K562 (cell line): ENCODE measurements around the gene ATP5ME.

Source experiments
- BRD4 ChIP-seq: fragments of 200-600 bp; sonication (generic); IDR thresholded peaks from 2 replicates; pipeline ENCODE4 v1.6.1; 2017; ENCODE audit warnings: inconsistent platforms
- CTCF ChIP-seq, 3 experiments: IDR thresholded peaks in 2 of 3; conservative IDR thresholded peaks in 1 of 3; 2 replicates each; pipeline ENCODE4 v1.5.1; 2011 to 2012; ENCODE audit warnings: low read length in 3 of 3, mild to moderate bottlenecking in 3 of 3, control low read depth in 2 of 3, improper control_type of control experiment in 1 of 3, inconsistent platforms in 1 of 3, low read depth in 1 of 3, mixed read lengths in 1 of 3, moderate library complexity in 1 of 3; ENCODE audit not compliant: insufficient read depth in 2 of 3
- MECOM ChIP-seq: fragments of 250-450 bp; sonication (Bioruptor Pico); IDR thresholded peaks from 2 replicates; pipeline ENCODE4 v1.8.0; 2022; ENCODE audit warnings: inconsistent platforms
- PCBP2 ChIP-seq: fragments of 200-400 bp; formaldehyde crosslinking; IDR thresholded peaks from 2 replicates; pipeline ENCODE4 v1.6.1; 2018; ENCODE audit warnings: low read length, low read depth, mild to moderate bottlenecking, moderate library complexity; ENCODE audit not compliant: poor library complexity, severe bottlenecking
- TAF9B ChIP-seq: fragments of 450-650 bp; IDR thresholded peaks from 2 replicates; pipeline ENCODE4 v1.6.1; 2018; ENCODE audit warnings: mild to moderate bottlenecking; ENCODE audit not compliant: partially characterized antibody

GRCh38 chr4:666436-666810 is 7.7 kb downstream of the ATP5ME start:
- TF ChIP-seq TAF9B (no peak), BRD4 (no peak), MECOM (CRISPR knock-in tag) (no peak), PCBP2 (no peak), CTCF (IDR thresholded peaks at IDR 0.05 in 2 of 3, conservative IDR thresholded peaks at IDR 0.05 in 1 of 3; ENCODE audit: insufficient read depth in 2 of 3, low read depth in 1 of 3, low read length in 3 of 3) (no peak)
